Measurements from ENCODE around the gene ABCC9.

ABCC9 gene

DNA sequence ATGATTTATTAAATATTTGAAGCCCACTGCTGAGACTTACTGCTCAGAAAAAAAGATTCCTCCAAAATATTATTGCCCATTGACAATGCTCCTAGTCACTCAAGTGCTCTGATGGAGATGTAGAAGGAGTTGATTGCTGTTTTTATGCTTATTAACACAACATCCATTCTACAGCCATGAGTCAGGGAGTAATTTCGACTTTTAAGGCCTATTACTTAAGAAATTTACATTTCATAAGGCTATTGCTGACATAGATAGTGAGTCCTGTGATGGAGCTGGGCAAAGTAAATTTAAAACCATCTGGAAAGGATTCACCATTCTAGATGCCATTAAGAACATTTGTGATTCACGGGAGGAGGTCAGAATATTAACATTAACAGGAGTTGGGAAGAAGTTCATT is 171.9 kb downstream of the ABCC9 start:
- no peak for DNase-seq

DNA sequence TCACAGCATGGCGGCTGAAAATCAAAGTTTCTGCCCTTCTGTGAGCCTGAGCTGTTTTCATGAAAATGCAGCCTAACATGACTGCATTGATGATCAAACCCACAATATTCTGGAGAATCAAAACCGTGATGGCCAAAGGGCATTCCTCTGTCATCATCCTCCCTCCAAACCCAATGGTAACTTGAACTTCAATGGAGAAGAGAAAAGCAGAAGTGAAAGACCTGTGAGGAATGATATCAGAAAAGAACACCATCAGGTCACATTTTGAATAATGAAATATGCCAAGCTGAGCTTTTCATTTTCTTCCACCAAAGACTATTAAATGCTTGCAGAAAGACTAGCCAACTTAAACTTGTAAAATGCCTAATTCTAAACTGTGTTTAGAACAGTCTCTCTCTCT is 174.8 kb downstream of the ABCC9 start:
- DNase-seq: no peak

DNA sequence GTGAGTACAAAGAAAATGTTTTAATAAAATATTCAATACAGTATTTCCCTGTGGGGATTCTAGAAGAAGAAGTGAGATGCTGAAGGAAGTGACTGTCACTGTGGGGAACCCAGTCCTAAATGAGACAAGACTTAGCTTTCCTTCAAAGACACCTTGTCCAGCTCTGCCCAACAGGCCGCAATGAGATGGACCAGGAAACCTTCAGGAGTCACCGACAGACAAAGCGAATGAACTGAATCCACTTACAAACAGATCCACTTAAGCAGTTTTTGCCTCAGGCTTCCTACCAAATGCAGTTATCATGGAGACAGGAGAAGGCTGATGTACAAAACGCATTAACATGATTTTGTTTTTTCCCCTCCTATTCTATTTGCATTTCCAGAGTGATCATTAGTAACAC is 176.3 kb downstream of the ABCC9 start:
- no peak for DNase-seq

DNA sequence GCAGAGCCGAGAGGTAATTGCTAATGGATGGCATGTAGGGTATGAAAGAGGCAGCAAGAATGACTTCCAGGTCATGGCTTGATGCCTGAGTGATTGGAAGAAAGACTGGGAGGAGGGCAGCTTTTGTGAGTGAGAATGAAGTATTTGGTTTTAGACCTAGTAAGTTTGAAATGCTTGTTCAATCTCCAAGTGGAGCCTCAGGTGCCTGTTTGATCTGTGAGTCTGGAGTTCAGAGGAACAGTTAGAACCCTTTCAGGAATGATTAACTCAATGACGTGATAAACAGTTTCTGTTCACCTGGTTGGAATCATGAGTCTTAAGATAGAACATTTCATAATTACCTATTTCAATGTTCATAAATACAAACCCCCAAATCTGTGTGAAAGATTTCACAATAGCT is 177.2 kb downstream of the ABCC9 start:
- no peak for DNase-seq

DNA sequence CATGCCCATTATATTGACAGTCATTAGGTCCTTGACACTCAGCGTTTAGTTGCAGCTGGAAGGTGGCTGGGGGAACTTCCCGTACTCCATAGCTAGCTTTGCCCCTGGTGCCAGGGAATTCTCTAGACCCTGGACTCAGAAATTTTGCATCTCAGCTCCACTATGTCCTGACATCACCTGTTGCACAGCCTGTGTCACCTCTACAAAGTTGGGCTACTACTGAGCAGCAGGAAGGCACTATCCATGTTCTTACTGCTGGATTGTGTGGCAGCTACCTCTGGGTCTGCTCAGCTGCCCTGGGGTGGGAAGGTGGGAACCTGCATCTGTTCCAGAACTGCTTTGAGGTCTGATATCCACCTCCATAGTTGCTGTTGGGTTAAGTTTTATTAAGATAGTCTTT is 177.7 kb downstream of the ABCC9 start:
- DNase-seq: no peak

DNA sequence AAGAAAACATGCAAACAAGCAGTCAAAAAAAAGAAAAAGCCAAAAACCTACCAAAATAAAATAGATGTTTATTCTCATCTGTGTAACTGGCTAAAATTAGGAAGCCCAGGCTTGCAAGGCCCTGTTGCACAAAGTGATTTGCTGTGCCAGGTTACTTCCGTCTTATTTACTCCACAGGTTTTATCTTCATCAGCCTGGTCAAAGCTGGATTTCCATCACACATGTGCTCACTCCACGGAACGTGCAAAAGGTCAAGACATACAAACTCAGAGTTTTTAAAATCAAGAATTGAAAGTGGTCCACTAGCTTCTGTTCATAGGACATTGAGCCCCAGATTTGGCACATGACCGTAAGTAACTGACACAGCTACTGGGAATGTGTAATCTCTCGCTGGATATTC is 181.5 kb downstream of the ABCC9 start:
- DNase-seq: no peak

DNA sequence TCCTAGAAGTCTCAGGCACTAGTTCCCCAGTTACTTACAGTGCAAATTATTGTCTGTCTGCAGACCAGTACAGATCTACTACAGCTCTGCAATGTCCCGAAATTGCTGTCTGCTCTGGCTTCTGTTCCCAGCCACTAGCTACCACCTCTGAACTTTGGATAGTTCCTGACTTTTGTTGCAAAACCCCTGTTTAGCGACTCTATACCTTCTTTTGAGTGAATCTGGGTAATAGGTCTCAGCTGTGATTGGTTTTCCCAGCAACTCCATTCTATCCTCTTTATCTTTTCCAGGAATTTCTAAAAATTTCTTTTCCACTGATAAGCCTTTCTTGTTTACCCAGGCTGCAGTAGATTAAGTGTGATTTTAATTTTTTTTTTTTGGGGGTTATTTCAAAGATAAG is 183.5 kb downstream of the ABCC9 start:
- DNase-seq: no peak

DNA sequence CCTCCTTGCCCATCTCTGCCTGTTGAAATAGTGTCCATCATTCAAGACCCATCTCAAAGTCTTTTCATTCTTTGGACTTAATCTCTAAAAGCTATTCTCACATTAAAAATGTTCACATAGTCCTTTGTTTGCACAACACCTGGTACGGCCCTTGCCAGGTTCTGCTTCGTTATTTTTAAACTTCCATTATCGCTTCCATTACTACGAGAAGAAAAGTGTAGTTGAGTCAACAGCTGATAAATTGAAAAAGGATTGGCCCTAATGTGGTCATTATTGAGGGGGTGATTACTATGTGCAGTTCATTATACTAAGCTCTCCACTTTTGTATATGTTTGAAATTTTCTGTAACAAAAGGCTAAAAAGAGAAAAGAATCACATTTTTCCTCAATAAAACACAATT is 184.5 kb downstream of the ABCC9 start:
- no peak for DNase-seq

DNA sequence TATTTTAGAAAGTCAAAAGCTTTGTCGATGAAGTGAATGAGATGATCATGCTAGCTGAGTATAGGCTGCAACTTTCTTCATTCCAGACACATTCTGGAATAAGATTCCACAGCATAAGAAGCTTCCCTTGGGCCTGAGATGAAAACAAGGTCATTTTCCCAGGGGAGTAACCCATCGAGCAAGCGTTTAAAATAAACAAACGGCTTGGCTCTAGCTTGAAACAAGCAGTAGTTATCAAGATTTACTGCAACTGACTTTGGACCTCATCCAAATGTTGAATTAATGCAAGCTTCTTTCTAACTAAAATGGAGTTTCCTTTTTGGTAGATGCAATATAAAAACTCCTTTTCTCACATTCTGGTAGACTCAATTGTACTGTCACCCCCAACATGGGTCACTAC is 189.7 kb downstream of the ABCC9 start:
- DNase-seq: no peak

All from CD4-positive, alpha-beta T cell treated with Interleukin-4 for 4 hours (primary cell).